Nephron (organoid): ENCODE measurements around the gene PDE3A.
"Not testable (repeated sequence)": the region's sequence is repeated elsewhere in the genome, so short reads cannot be mapped to it uniquely, and the experiment has no call there.

ENCODE experiments used
- H3K27ac Mint-ChIP-seq, 3 experiments: 2 replicates each; pipeline ENCODE4 v1.8.0; 2020; ENCODE audit warnings: mixed read lengths in 3 of 3, mild to moderate bottlenecking in 2 of 3, moderate library complexity in 1 of 3
- H3K27me3 Mint-ChIP-seq: 2 replicates; pipeline ENCODE4 v1.8.0; 2021; ENCODE audit warnings: low read depth, mild to moderate bottlenecking, moderate library complexity, mixed read lengths
- H3K36me3 Mint-ChIP-seq: 2 replicates; pipeline ENCODE4 v1.8.0; 2020; ENCODE audit warnings: low read depth, mixed read lengths
- H3K4me1 Mint-ChIP-seq: 2 replicates; pipeline ENCODE4 v1.8.0; 2020; ENCODE audit warnings: mixed read lengths
- H3K4me3 Mint-ChIP-seq, 3 experiments: 2 replicates each; pipeline ENCODE4 v1.8.0; 2020; ENCODE audit warnings: mild to moderate bottlenecking in 3 of 3, mixed read lengths in 3 of 3, moderate library complexity in 2 of 3
- H3K9me3 Mint-ChIP-seq: 2 replicates; pipeline ENCODE4 v1.8.0; 2020; ENCODE audit warnings: mixed read lengths
- TF ChIP-seq, protein P1 (sequence below), 3 experiments: fragments of 200-600 bp; sonication (generic); IDR thresholded peaks; one replicate each; pipeline ENCODE4 v1.5.0; 2021; ENCODE audit warnings: antibody characterized with exemption in 3 of 3; ENCODE audit not compliant: unreplicated experiment in 3 of 3

PDE3A gene

DNA sequence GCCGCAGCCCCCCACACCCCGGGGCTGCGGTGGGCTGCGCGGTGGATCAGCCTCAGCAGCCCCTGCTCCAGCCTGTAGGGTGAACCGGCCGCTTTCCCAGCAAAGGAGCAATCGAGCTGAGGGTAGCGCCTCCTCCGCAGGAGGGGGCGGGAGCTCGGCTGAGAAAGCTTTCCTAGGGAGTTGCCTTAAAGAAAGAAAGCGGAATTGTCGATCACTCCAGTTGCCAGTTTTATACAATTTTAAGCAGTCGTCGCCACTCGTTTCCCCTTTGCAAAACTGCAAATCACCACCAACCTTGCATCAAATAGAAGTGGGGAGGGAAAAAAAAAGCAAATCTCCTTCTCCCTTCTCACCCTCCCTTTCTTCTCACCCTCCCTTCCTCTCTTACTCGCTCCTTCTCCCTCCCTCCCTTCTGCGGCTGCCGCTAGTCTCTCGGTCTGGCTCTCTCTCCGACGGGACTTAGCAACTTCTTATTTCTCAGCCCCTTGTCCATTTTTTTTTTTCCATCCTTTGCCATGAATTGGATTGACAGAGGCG is at the start of gene PDE3A:
Gene PDE3A, plus strand, starts transcription at position 424 of the 537 bp plus-strand sequence. CDS start 748 bp downstream, outside the sequence.
- Mint-ChIP-seq H3K36me3 (no peaks in the 10 kb centered on the region), H3K27ac (peak within 1 kb of the TSS; percentile 94 to 97 (median 96)), H3K4me3 (peak within 1 kb of the TSS; percentile 94 to 97 (median 96)), H3K9me3 (no peaks in the 10 kb centered on the region), H3K4me1 (peaks cover 9% of the 10 kb centered on the region), H3K27me3 (peaks cover 11% of the 10 kb centered on the region)
- TF ChIP-seq, protein P1, sequence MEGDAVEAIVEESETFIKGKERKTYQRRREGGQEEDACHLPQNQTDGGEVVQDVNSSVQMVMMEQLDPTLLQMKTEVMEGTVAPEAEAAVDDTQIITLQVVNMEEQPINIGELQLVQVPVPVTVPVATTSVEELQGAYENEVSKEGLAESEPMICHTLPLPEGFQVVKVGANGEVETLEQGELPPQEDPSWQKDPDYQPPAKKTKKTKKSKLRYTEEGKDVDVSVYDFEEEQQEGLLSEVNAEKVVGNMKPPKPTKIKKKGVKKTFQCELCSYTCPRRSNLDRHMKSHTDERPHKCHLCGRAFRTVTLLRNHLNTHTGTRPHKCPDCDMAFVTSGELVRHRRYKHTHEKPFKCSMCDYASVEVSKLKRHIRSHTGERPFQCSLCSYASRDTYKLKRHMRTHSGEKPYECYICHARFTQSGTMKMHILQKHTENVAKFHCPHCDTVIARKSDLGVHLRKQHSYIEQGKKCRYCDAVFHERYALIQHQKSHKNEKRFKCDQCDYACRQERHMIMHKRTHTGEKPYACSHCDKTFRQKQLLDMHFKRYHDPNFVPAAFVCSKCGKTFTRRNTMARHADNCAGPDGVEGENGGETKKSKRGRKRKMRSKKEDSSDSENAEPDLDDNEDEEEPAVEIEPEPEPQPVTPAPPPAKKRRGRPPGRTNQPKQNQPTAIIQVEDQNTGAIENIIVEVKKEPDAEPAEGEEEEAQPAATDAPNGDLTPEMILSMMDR (IDR thresholded peaks at IDR 0.05; ENCODE audit: unreplicated experiment in 3 of 3): peak in 2 of 3 experiments; percentile 24 to 34

DNA sequence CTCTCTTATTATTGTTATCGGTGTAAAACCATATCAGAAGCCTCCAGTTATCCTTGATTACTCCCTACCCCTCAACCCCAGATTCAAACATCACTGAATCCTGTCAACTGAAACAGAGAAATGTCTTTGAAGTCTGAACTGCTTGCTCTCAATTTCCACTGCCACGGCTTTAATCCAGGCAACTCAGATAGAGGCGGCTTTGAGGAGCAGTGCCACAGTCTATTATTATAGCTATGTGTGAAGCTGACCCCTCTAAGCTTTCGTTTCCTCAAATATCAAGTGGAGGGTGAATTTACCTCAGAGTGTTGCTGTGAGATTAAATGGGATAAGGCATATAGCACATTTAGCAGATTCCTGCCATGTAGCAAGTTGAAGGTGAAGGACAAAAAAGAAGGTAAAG is 49.0 kb upstream of the PDE3A start:
- Mint-ChIP-seq H3K4me1 (no peaks in the 10 kb centered on the region), H3K9me3 (no peaks in the 10 kb centered on the region), H3K36me3 (no peaks in the 10 kb centered on the region), H3K4me3 (no peak overlapping the region), H3K27me3 (no peaks in the 10 kb centered on the region), H3K27ac (no peak overlapping the region)
- TF ChIP-seq, protein P1 (IDR thresholded peaks at IDR 0.05; ENCODE audit: unreplicated experiment in 3 of 3): no peak

DNA sequence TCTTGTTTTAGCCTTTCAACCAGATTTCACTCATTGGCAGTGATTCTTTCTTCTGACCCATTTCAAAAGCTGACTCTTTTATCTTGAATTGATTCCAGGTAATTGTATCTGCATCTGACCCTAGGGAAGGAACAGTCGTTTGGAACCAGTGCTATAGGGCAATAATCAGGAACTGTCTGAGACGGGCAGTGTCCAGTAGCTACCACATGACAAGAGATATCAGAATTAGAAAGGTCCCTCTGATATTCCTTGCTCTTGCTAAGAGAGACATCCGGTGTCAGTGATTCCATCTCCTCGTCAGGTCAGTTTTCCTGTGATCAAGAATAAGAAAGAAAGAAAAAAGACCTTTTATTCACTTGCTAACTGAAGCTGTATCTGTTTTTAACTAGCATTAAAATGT is 47.8 kb upstream of the PDE3A start:
- TF ChIP-seq, protein P1 (IDR thresholded peaks at IDR 0.05; ENCODE audit: unreplicated experiment in 3 of 3): no peak
- Mint-ChIP-seq H3K9me3 (no peaks in the 10 kb centered on the region), H3K27ac (no peak overlapping the region), H3K4me3 (no peak overlapping the region), H3K27me3 (no peaks in the 10 kb centered on the region), H3K36me3 (no peaks in the 10 kb centered on the region), H3K4me1 (no peaks in the 10 kb centered on the region)

DNA sequence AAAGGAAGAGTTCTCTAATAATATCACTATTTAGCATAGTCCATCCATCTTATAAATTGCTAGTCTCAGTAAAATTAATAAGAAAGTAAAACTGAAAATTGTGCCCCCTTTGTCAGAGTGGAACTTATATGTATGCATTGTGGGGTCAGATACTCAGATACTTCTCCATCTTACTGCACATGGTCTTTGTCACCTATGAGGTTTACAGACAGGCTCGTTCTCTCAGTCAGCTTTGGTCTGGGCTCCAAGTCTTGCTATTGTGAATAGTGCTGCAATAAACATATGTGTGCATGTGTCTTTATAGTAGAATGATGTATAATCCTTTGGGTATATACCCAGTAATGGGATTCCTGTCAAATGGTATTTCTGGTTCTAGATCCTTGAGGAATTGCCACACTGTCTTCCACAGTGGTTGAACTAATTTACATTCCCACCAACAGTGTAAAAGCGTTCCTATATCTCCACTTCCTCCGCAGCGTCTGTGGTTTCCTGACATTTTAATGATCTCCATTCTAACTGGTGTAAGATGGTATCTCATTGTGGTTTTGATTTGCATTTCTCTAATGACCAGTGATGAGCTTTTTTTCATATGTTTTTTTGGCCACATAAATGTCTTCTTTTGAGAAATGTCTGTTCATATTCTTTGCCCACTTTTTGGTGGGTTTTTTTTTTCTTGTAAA is 37.4 kb upstream of the PDE3A start:
- H3K4me3 Mint-ChIP-seq, H3K27me3 Mint-ChIP-seq, H3K4me1 Mint-ChIP-seq, H3K36me3 Mint-ChIP-seq, H3K27ac Mint-ChIP-seq: not testable (repeated sequence)
- peaks cover 23% of the 10 kb centered on the region for H3K9me3 Mint-ChIP-seq

DNA sequence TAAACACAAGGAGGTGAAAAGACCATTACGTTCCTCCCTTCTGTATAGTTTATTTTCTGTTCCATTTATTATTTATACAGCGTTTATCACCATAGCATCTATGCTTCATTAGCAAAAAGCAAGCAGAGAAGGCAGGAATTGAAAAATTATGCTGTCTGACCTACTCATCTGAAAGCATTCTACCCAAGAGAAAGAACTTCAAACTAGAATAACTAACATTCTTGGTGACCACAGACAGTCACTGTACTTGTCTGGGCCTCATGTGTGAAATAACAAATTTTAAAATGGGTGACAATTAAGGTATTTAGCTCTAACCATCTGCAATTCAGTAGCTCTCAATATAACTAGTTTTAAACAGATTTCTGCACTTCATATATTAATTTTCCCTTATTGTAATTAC is 29.3 kb upstream of the PDE3A start:
- TF ChIP-seq, protein P1 (IDR thresholded peaks at IDR 0.05; ENCODE audit: unreplicated experiment in 3 of 3): no peak
- Mint-ChIP-seq H3K27ac (no peak overlapping the region), H3K36me3 (no peaks in the 10 kb centered on the region), H3K4me3 (no peak overlapping the region), H3K4me1 (no peaks in the 10 kb centered on the region), H3K27me3 (no peaks in the 10 kb centered on the region), H3K9me3 (peaks cover 15% of the 10 kb centered on the region)

DNA sequence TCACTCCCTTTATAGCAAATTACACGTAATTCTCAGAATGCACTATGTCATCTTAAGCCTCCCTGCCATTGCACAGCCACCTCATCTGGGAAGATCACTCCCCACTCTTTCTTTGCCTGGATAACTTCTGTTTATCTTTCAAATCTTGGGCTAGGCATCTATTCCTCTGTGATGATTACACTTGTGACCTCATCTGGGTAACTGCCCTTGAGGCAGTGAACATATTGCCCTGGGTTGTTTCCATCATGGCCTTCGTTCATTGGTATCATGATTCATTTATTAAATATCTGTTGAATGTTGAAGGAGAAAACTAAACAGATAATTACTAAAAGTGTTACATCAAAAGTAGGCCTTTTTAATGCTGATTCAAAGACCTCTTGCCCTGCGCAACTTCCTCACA is 26.2 kb upstream of the PDE3A start:
- no peak overlapping the region for H3K4me3 Mint-ChIP-seq
- H3K36me3 Mint-ChIP-seq: no peaks in the 10 kb centered on the region
- no peaks in the 10 kb centered on the region for H3K4me1 Mint-ChIP-seq
- TF ChIP-seq, protein P1 (IDR thresholded peaks at IDR 0.05; ENCODE audit: unreplicated experiment in 3 of 3): no peak
- H3K27me3 Mint-ChIP-seq: no peaks in the 10 kb centered on the region
- peaks cover 2% of the 10 kb centered on the region for H3K9me3 Mint-ChIP-seq
- H3K27ac Mint-ChIP-seq: no peak overlapping the region
